A549 (cell line): ENCODE data around the gene PAQR7. TPM values are rescaled to one million over a fixed set of nuclear protein-coding genes. Genes with fewer than 3 reads are reported as not detected.

Experiments
- ATAC-seq, 2 experiments: fragments of 200-7000 bp in 1 of 2; fragments of >200 bp in 1 of 2; cut with Nextera tagmentation in 1 of 2; cut with Tn5 transposase in 1 of 2; 3 replicates each; pipeline versions ENCODE4 v1.8.0 to v1.9.1; 2018 to 2020; ENCODE audit warnings: mild to moderate bottlenecking in 1 of 2, moderate library complexity in 1 of 2
- CTCF ChIA-PET: fragments of 300-600 bp; sonication (Branson Sonifier 250); formaldehyde crosslinking; extraction: SDS; loops from one replicate; lab custom pipeline; 2021; ENCODE audit warnings: antibody characterized with exemption, inconsistent platforms; lab: Yijun Ruan, JAX
- POLR2A ChIA-PET: fragments of 350-600 bp; formaldehyde crosslinking; extraction: SDS; loops from one replicate; lab custom pipeline; 2021; ENCODE audit warnings: antibody characterized with exemption, inconsistent platforms; lab: Yijun Ruan, JAX
- DNase-seq, 2 experiments: peaks; one replicate each; pipeline versions ENCODE4 v3.0.0 to v3.0.0-alpha.2; 2011 to 2016; ENCODE audit warnings: low read depth in 1 of 2, low spot score in 1 of 2
- FAIRE-seq: peaks from 2 replicates; lab custom pipeline; 2011; peaks lifted over from hg19 to GRCh38; lab: Jason Lieb, UNC
- H3K27ac ChIP-seq, 2 experiments: fragments of >200 bp; sonication (Bioruptor Twin); formaldehyde crosslinking; 3 replicates each; pipeline ENCODE4 v1.5.1; 2016 to 2017
- H3K4me1 ChIP-seq: fragments of >200 bp; sonication (Bioruptor Twin); formaldehyde crosslinking; 3 replicates; pipeline ENCODE4 v1.6.1; 2016
- H3K4me2 ChIP-seq: fragments of >200 bp; sonication (Bioruptor Twin); formaldehyde crosslinking; 3 replicates; pipeline ENCODE4 v1.6.1; 2016
- H3K4me3 ChIP-seq: fragments of >200 bp; sonication (Bioruptor Twin); formaldehyde crosslinking; 3 replicates; pipeline ENCODE4 v1.5.1; 2016
- H3K9me3 ChIP-seq: fragments of >200 bp; sonication (Bioruptor Twin); formaldehyde crosslinking; 3 replicates; pipeline ENCODE4 v1.6.1; 2016
- CBX2 ChIP-seq: fragments of 200-600 bp; sonication (generic); IDR thresholded peaks from 2 replicates; pipeline ENCODE4 v1.6.1; 2016; ENCODE audit warnings: low read depth, mild to moderate bottlenecking, borderline replicate concordance
- CBX8 ChIP-seq: fragments of 200-600 bp; sonication (generic); IDR thresholded peaks from 2 replicates; pipeline ENCODE4 v1.6.1; 2016
- EHMT2 ChIP-seq: fragments of 200-600 bp; sonication (generic); IDR thresholded peaks from 2 replicates; pipeline ENCODE4 v1.6.1; 2016; ENCODE audit warnings: antibody characterized with exemption, low read depth, mild to moderate bottlenecking, moderate library complexity
- ESRRA ChIP-seq: fragments of 150-350 bp; IDR thresholded peaks from 2 replicates; pipeline ENCODE4 v1.6.1; 2014; ENCODE audit warnings: mild to moderate bottlenecking, low read length, borderline replicate concordance
- FOSL2 ChIP-seq, 2 experiments: fragments of 450-650 bp in 1 of 2; fragments of >200 bp in 1 of 2; sonication (Bioruptor Twin) in 1 of 2; formaldehyde crosslinking; IDR thresholded peaks; 2 replicates each; pipeline versions ENCODE4 v1.5.0 to v1.6.1; 2016 to 2020; ENCODE audit warnings: mild to moderate bottlenecking in 1 of 2, moderate library complexity in 1 of 2
- FOXS1 ChIP-seq: fragments of 250-450 bp; sonication (Bioruptor Pico); IDR thresholded peaks from 2 replicates; pipeline ENCODE4 v1.5.0; 2020; ENCODE audit warnings: mild to moderate bottlenecking, moderate library complexity
- HOXB13 ChIP-seq: fragments of 250-450 bp; sonication (Bioruptor Pico); IDR thresholded peaks from 2 replicates; pipeline ENCODE4 v1.5.0; 2020; ENCODE audit warnings: low read depth, mild to moderate bottlenecking, moderate library complexity
- NFE2L2 ChIP-seq: fragments of 150-350 bp; conservative IDR thresholded peaks from 2 replicates; pipeline ENCODE4 v1.6.1; 2014; ENCODE audit warnings: low read length
- PHF8 ChIP-seq: fragments of 200-600 bp; sonication (generic); IDR thresholded peaks from 2 replicates; pipeline ENCODE4 v1.6.1; 2016; ENCODE audit warnings: low read depth, mild to moderate bottlenecking, antibody characterized with exemption, moderate library complexity, borderline replicate concordance
- RARB ChIP-seq: fragments of 250-450 bp; sonication (Bioruptor Pico); IDR thresholded peaks from 2 replicates; pipeline ENCODE4 v1.8.0; 2021; ENCODE audit warnings: mild to moderate bottlenecking, moderate library complexity
- RNF2 ChIP-seq: fragments of 200-600 bp; sonication (generic); IDR thresholded peaks from 2 replicates; pipeline ENCODE4 v1.6.1; 2016; ENCODE audit warnings: low read depth, mild to moderate bottlenecking, antibody characterized with exemption, moderate library complexity, borderline replicate concordance
- ZC3H11A ChIP-seq: fragments of 450-650 bp; IDR thresholded peaks from 2 replicates; pipeline ENCODE4 v1.6.1; 2014; ENCODE audit warnings: antibody characterized with exemption, mild to moderate bottlenecking
- ZSCAN20 ChIP-seq: fragments of 250-450 bp; sonication (Bioruptor Pico); IDR thresholded peaks from 2 replicates; pipeline ENCODE4 v1.8.0; 2022; ENCODE audit warnings: mild to moderate bottlenecking, moderate library complexity
- WGBS: methylation state at CpG from one replicate; pipeline ENCODE4 v1.1.6; 2017; ENCODE audit errors: missing lambda C conversion rate; 5-methylcytosine and 5-hydroxymethylcytosine counted together
- polyA plus RNA-seq, 4 experiments: library from polyadenylated mRNA; depleted of rRNA in 3 of 4; stranded (reverse); fragments of >200 nt; fragmentation: RNase III in 1 of 4; extraction: RNeasy Plus Mini Kit Qiagen cat#74134 plus additional on column Dnase treatment in 1 of 4; gene quantifications; 2 replicates in 3 of 4; 3 replicates in 1 of 4; pipeline ENCODE4 v1.2.3, GENCODE V29; 2011 to 2017
- TF ChIP-seq, protein P1 (sequence below): fragments of >200 bp; sonication (Bioruptor Twin); formaldehyde crosslinking; IDR thresholded peaks from 3 replicates; pipeline ENCODE4 v1.6.1; 2016
- TF ChIP-seq, protein P2 (sequence below): fragments of 200-600 bp; sonication (generic); IDR thresholded peaks from 2 replicates; pipeline ENCODE4 v1.6.1; 2016; ENCODE audit warnings: antibody characterized with exemption, mild to moderate bottlenecking, moderate library complexity
- TF ChIP-seq, protein P3 (sequence below): IDR thresholded peaks from 2 replicates; pipeline ENCODE4 v1.6.1; 2012

Gene PAQR7
- polyA plus RNA-seq, 2 of the 4 experiments (the other 2 are of a cell fraction) = 2.3 to 6.0 TPM

DNA sequence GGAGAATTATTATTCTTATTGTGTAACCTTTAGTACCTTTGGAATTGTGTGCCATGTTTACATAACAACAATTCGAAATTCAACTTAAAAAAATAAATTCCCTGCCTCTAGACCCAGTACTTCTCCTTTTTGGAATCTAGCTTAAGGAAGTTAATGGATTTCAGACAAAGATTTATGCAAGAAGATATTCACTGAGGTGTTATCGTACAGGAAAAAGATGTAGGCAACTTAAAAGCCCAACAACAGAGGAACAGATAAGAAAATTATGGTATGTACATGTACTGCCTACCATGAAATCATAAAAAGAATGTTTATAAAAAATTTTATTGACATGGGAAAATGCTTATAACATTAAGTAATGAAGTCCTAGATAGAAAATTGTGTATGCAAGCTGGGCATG lies 48.9 kb upstream of the PAQR7 start (continued):
- TF ChIP-seq ESRRA (no peak), ZSCAN20 (CRISPR knock-in tag) (no peak), RNF2 (no peak), FOXS1 (CRISPR knock-in tag) (no peak), HOXB13 (CRISPR knock-in tag) (no peak), PHF8 (no peak), NFE2L2 (no peak)

DNA sequence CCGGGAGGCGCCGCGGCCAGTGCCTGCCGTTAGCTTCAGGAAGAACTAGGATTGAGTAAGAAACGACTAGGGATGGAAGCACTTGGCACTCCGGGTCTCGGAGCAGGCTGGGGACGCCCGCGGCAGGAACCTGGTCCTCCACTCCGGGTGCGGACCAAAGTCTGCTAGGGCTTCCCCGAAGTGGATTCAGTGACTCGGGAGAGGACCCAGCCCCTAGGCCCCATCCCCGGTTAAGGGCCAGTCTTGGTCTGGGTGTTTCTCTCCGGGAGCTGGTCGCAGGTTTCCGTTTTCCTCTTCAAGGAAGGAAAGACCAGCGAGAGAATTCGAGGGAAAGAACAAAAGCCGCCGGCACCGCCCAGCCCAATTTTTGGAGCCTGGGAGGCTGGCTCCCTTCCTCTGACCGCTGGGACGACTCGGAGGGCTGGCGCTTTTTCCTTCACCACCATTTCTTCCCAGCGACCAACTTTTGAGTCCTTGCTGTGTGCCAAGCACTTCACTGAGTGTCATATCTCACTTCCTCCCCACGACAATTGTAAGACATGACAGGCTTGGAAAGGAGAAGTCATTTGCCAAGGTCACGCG lies 47.6 kb upstream of the PAQR7 start:
- DNase-seq (peak; percentile 7 to 12), ATAC-seq (peak; percentile 73 to 84; a peak in 5 of 6 replicates), FAIRE-seq (no peak)
- Histone ChIP-seq H3K27ac (peak overlapping the region; percentile 71 to 87), H3K4me2 (peak overlapping the region; percentile 75), H3K4me3 (peak overlapping the region; percentile 53), H3K9me3 (no peaks in the 10 kb centered on the region), H3K4me1 (peaks cover 7% of the 10 kb centered on the region; the same call in 1 of the 3 replicates)
- ChIA-PET CTCF (interaction anchor here (1.1 to 4.5 kb wide), 4 partner anchors 8 to 74 kb away, joined by 3 to 13 read pairs (median 4); partner anchors contain the start of gene PAFAH2), POLR2A (interaction anchor here (1.1 kb wide), 1 partner anchor 24 kb away, joined by 4 read pairs; no protein-coding TSS in a partner anchor)
- no peak for TF ChIP-seq FOSL2 (IDR thresholded peaks at IDR 0.05)
- no peak for TF ChIP-seq FOSL2 (CRISPR knock-in tag; IDR thresholded peaks at IDR 0.05)
- TF ChIP-seq ZC3H11A = no peak
- no peak for TF ChIP-seq EHMT2
- no peak for TF ChIP-seq RARB
- TF ChIP-seq CBX8 = no peak
- TF ChIP-seq, protein P1, sequence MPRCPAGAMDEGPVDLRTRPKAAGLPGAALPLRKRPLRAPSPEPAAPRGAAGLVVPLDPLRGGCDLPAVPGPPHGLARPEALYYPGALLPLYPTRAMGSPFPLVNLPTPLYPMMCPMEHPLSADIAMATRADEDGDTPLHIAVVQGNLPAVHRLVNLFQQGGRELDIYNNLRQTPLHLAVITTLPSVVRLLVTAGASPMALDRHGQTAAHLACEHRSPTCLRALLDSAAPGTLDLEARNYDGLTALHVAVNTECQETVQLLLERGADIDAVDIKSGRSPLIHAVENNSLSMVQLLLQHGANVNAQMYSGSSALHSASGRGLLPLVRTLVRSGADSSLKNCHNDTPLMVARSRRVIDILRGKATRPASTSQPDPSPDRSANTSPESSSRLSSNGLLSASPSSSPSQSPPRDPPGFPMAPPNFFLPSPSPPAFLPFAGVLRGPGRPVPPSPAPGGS = no peak
- TF ChIP-seq, protein P2, sequence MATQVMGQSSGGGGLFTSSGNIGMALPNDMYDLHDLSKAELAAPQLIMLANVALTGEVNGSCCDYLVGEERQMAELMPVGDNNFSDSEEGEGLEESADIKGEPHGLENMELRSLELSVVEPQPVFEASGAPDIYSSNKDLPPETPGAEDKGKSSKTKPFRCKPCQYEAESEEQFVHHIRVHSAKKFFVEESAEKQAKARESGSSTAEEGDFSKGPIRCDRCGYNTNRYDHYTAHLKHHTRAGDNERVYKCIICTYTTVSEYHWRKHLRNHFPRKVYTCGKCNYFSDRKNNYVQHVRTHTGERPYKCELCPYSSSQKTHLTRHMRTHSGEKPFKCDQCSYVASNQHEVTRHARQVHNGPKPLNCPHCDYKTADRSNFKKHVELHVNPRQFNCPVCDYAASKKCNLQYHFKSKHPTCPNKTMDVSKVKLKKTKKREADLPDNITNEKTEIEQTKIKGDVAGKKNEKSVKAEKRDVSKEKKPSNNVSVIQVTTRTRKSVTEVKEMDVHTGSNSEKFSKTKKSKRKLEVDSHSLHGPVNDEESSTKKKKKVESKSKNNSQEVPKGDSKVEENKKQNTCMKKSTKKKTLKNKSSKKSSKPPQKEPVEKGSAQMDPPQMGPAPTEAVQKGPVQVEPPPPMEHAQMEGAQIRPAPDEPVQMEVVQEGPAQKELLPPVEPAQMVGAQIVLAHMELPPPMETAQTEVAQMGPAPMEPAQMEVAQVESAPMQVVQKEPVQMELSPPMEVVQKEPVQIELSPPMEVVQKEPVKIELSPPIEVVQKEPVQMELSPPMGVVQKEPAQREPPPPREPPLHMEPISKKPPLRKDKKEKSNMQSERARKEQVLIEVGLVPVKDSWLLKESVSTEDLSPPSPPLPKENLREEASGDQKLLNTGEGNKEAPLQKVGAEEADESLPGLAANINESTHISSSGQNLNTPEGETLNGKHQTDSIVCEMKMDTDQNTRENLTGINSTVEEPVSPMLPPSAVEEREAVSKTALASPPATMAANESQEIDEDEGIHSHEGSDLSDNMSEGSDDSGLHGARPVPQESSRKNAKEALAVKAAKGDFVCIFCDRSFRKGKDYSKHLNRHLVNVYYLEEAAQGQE = no peak
- TF ChIP-seq, protein P3, sequence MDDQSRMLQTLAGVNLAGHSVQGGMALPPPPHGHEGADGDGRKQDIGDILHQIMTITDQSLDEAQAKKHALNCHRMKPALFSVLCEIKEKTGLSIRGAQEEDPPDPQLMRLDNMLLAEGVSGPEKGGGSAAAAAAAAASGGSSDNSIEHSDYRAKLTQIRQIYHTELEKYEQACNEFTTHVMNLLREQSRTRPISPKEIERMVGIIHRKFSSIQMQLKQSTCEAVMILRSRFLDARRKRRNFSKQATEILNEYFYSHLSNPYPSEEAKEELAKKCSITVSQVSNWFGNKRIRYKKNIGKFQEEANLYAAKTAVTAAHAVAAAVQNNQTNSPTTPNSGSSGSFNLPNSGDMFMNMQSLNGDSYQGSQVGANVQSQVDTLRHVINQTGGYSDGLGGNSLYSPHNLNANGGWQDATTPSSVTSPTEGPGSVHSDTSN = no peak
- TF ChIP-seq CBX2 = no peak
- 64% methylated on average over 17 of the region's 32 CpGs for WGBS
